IPS-18c (cell line): ENCODE data around the gene ACSL5.
"Not testable (repeated sequence)": the region's sequence is repeated elsewhere in the genome, so short reads cannot be mapped to it uniquely, and the experiment has no call there.

Experiments
- H3K4me3 ChIP-seq: 2 replicates; pipeline ENCODE4 v1.7.0; 2013; ENCODE audit warnings: low read depth, mild to moderate bottlenecking, low read length, moderate library complexity; ENCODE audit not compliant: insufficient read depth
- H3K9me3 ChIP-seq: one replicate; pipeline ENCODE4 v1.6.1; 2013; ENCODE audit warnings: mild to moderate bottlenecking, low read length, moderate library complexity; ENCODE audit not compliant: control insufficient read depth, insufficient read depth

The ACSL5 gene

DNA sequence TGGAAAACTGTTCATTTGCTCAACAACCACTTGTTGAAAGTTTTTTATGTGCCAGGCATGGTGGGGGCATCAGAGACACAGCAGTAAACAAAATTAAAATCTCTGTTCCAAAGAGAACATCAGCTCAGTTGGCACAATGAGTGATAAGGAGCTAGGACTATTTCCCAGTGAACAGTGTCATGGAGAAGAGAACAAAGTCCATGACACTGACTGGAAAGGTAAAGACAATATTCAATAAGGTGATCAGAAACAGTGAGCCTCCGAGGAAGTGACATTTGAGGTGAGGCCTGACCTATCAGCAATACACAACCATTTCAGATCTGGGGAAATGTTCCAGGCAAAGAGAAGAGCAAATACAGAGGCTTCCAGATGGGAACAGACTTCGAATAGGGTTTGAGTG is 14.6 kb downstream of the ACSL5 start:
- Histone ChIP-seq H3K4me3 (no peak overlapping the region), H3K9me3 (no peaks in the 10 kb centered on the region)

GRCh38 chr10:112389271-112389822 is 15.4 kb downstream of the ACSL5 start:
- H3K4me3 ChIP-seq: no peak overlapping the region
- H3K9me3 ChIP-seq: no peaks in the 10 kb centered on the region

DNA sequence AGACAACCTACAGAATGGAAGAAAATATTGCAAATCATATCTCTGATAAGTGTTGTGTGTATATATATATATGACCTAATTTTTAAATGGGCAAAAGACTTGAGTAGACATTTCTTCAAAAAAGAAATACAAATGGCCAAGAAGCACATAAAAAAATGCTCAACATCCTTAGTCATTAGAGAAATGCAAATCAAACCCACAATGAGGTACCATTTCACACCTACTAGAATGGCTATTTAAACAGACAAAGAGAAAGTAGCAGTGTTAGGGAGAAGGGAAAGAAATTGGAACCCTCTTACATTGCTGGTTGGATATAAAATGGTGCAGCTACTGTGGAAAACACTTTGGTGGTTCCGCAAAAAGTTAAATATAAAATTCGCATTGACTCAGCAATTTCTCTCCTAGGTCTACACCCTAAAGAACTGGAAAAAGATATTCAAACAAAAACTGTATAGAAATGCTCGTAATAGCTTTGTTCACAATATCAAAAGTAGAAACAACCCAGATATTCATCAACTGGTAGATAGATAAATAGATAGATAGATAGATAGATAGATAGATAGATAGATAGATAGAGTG is 16.3 kb downstream of the ACSL5 start:
- H3K4me3 ChIP-seq: no peak overlapping the region
- H3K9me3 ChIP-seq: no peaks in the 10 kb centered on the region

DNA sequence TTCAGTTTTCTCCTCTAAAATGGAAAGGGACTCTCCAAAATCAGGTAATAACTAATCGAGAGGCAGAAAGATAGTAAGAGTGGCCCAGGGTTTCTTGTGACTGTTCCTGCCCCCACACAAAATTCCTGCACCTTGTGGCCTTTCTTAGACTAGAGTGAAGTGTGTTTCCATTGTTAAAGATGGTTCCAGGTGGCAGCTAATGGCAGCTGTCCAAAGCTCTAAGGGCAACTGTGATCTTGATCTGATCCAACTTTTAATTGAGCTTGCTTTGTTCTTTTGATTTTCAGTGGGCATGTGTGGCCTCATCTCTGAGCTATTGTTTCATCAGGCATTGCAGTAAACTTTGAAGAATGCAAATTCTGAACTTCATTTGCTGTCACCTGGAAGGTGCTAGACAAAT is 19.4 kb downstream of the ACSL5 start:
- H3K9me3 ChIP-seq: no peaks in the 10 kb centered on the region
- H3K4me3 ChIP-seq: no peak overlapping the region

DNA sequence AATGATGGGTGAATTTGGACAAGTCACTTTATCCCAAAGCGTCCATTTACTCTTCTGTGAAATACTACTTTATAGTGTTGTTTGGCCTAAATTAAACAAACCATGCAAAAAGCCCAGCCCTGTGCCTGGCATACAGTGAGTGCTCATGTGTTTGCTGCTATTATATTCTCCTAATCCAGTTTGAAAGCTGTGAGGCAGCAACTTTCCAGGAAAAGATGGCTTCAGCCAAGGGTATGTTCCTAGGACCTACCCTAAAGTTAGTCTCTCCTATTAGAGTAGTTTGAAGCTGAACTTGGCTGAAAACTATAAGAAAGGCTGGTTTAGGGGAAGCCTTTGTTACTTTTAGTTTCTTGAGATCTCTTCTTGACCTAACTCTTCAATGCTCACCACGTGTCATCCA is 19.9 kb downstream of the ACSL5 start:
- no peaks in the 10 kb centered on the region for H3K9me3 ChIP-seq
- no peak overlapping the region for H3K4me3 ChIP-seq

DNA sequence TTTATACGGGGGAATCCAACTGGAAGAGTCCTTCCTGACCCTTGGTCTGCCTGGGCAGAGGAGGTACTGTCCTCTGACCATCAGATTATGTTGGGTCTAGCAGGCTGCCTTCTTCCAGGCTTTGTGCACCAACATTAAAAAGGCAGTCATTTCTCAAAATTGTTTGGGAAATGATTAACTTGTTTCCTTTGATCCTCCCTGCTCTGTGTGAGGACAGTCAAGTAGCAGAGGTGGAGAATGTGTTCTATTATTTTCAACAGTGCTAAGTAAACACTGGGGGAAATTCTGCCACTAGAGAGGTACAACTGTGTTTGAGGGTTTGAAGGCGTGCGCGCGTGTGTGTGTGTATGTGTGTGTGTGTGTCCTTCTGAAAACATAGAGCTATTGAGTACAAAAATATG is 20.6 kb downstream of the ACSL5 start:
- no peaks in the 10 kb centered on the region for H3K9me3 ChIP-seq
- no peak overlapping the region for H3K4me3 ChIP-seq

DNA sequence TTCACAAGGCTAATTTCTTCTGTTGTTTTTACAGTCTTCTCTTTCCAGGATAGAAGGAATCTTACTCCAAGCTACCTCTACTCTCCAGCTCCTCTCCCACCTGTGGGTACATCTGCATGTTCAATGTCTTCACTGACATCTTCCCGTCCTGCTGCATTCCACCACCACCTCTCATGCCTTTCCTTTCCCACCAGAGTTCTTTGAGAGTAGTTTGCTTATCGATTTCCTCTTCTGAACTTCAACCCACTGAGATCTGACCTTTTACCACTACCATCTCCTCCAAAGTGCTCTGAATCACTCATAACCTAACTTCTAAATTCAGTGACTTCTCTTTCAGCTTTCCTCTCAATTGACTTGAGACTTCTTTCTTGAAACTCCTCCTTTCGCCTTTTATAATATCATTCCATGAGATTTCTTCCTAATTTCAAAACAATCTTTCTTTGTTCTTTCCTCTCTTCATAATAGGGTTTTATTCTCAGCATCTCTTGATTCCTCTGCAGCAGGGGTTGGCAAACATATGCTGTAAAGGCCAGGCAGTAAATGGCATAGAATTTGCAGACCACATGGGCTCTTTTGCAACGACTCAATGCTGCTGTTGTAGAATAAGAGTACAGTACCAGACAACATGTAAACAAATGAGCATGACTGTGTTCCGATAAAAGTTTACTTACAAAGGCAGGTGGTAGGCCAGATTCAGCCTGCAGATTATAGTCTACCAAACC is 22.1 kb downstream of the ACSL5 start:
- Histone ChIP-seq H3K9me3 (no peaks in the 10 kb centered on the region), H3K4me3 (no peak overlapping the region)

DNA sequence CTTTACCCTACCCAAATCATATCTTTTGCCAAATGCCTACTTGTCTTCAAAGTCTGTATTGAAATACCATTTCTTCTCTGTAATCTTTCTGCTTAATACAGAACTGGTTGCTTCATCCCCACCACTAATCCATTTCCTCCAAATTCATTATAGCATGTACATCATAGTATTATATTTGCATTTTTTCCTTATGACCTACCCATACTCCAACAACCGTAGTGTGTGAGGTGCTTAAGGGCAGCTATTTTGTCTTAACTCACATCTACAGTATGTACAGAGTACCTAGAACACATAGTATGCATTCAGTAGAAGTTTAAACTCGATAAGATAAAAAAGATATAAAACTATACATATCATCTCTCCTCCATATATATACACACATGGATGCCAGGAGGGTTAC is 23.7 kb downstream of the ACSL5 start:
- H3K9me3 ChIP-seq: no peaks in the 10 kb centered on the region
- no peak overlapping the region for H3K4me3 ChIP-seq

- Histone ChIP-seq H3K9me3 (no peaks in the 10 kb centered on the region), H3K4me3 (no peak overlapping the region)
Measured at GRCh38 chr10:112402917-112403316, 29.0 kb downstream of the ACSL5 start.

- H3K4me3 ChIP-seq: no peak overlapping the region
Measured at GRCh38 chr10:112404617-112405016, 30.7 kb downstream of the ACSL5 start.

DNA sequence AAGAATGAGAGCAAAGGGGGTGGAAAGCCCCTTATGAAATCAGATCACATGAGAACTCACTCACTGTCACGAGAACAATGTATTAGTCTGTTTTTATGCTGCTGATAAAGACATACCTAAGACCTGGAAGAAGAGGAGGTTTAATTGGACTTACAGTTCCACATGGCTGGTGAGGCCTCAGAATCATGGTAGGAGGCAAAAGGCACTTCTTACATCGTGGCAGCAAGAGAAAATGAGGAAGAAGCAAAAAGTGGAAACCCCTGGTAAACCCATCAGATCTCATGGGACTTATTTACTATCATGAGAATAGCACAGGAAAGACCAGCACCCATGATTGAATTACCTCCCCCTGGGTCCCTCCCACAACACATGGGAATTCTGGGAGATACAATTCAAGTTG is 32.9 kb downstream of the ACSL5 start:
- not testable (repeated sequence) for H3K4me3 ChIP-seq, H3K9me3 ChIP-seq

More at GRCh38 chr10:112404617-112405016, 30.7 kb downstream of the ACSL5 start:
- no peaks in the 10 kb centered on the region for H3K9me3 ChIP-seq

DNA sequence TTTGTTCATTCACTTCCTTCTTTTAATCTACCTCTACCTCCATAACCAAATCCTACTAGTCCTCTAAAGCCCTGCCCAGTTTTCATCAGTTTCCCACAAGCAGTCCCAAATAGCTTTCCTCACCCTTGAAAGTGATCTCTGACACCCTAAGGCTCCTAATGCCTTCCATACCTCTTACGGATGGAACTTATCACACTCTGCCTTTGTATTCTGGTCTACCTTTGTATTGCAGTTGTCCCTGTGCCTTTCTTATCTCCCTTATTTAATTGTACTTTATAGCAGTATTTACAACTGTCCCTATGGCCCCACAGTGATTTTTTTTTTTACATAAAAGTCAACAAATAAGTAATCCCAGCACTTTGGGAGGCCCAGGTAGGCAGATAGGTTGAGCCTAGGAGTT is 33.8 kb downstream of the ACSL5 start:
- H3K9me3 ChIP-seq: no peaks in the 10 kb centered on the region
- H3K4me3 ChIP-seq: no peak overlapping the region

- H3K4me3 ChIP-seq: no peak overlapping the region
- no peaks in the 10 kb centered on the region for H3K9me3 ChIP-seq
Measured at GRCh38 chr10:112409299-112409698, 35.4 kb downstream of the ACSL5 start.

- H3K9me3 ChIP-seq: no peaks in the 10 kb centered on the region
Measured at GRCh38 chr10:112409755-112410154, 35.8 kb downstream of the ACSL5 start.

DNA sequence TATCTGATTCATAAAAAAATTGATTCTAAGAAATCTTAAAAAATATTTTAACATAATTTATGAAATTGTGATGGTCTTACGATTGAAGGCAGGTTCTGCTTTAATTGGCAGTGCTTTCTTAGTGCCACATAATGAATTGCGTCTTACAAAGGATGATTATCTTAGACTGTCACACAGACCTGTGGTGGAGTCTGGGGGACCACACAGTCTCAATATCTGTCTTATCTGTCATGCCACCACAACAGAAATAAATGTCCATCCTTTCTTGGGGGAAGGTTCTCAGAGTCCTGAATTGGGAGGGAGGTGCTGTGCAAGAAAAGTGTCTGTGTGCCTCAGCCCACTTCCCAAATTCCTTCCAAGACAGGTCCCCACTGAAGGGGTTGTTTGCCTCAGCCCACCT is 38.8 kb downstream of the ACSL5 start:
- Histone ChIP-seq H3K9me3 (no peaks in the 10 kb centered on the region), H3K4me3 (no peak overlapping the region)

More at GRCh38 chr10:112409755-112410154, 35.8 kb downstream of the ACSL5 start:
- no peak overlapping the region for H3K4me3 ChIP-seq

DNA sequence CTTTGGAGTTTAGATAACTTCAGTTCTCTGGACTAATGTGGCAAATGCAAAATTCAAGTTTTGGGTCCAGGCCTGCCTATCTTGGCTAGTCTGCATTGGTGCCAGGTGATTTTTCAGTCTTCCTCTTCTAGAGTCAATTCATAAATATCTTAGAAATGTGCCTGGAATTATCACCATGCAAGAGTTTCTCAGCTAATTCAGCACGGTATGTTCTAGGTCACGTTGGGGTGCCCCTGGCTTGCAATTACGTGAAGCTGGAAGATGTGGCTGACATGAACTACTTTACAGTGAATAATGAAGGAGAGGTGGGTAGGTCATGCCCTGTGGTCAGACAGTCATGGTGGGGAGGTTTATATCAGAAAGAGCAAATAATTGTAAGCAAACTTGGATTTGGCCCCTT is 47.8 kb downstream of the ACSL5 start:
- H3K9me3 ChIP-seq: no peaks in the 10 kb centered on the region
- H3K4me3 ChIP-seq: no peak overlapping the region

DNA sequence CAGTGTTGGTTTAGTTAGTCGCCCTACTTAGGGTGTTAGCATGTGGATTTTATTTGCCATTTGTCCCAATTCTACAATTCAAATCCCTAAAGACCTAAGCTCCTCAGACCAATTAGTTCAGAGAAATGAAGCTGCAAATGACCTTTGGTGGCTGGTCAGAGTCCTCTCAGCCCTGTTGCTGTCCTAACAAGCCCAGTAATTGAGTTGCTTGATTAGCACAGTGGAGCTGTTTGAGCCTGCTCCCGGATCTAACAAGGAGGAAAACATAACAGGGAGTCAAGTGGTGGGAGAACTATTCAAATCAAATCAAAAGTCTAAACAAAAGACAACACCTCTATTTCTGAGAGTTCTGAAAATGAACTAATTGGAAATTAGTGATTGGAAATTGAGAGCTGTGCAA is 50.7 kb downstream of the ACSL5 start:
- no peaks in the 10 kb centered on the region for H3K9me3 ChIP-seq
- H3K4me3 ChIP-seq: no peak overlapping the region

GRCh38 chr10:112426111-112426510 is 52.2 kb downstream of the ACSL5 start:
- Histone ChIP-seq H3K9me3 (no peaks in the 10 kb centered on the region), H3K4me3 (no peak overlapping the region)

- H3K9me3 ChIP-seq: no peaks in the 10 kb centered on the region
- H3K4me3 ChIP-seq: no peak overlapping the region
Measured at GRCh38 chr10:112429147-112429546, 55.2 kb downstream of the ACSL5 start.
